ENCODE results near the gene HIGD2B.
"Not testable (repeated sequence)": the region's sequence is repeated elsewhere in the genome, so short reads cannot be mapped to it uniquely, and the experiment has no call there.

DNA sequence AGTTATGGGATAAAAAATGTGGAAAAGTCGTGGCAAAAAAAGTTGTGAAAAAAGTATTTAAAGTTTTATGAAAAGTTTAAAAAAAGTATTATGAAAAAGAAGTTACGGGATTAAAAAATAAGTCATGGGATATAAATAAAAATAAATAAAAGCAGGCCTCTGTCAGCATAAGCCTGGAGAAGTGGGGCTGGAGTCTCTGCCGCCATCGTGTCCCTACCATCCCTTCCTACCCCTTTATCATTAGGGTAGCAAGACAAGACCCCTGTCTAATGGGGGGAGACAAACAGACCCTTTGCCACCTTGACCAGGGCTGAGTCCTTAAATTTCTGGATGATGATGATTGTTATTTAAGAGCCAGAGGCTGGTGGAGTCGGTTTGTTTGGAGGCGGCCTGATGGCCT, 16.2 kb downstream of the HIGD2B start:
- TF ChIP-seq, protein P1, sequence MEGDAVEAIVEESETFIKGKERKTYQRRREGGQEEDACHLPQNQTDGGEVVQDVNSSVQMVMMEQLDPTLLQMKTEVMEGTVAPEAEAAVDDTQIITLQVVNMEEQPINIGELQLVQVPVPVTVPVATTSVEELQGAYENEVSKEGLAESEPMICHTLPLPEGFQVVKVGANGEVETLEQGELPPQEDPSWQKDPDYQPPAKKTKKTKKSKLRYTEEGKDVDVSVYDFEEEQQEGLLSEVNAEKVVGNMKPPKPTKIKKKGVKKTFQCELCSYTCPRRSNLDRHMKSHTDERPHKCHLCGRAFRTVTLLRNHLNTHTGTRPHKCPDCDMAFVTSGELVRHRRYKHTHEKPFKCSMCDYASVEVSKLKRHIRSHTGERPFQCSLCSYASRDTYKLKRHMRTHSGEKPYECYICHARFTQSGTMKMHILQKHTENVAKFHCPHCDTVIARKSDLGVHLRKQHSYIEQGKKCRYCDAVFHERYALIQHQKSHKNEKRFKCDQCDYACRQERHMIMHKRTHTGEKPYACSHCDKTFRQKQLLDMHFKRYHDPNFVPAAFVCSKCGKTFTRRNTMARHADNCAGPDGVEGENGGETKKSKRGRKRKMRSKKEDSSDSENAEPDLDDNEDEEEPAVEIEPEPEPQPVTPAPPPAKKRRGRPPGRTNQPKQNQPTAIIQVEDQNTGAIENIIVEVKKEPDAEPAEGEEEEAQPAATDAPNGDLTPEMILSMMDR (IDR thresholded peaks at IDR 0.05), result not testable (repeated sequence)
- not testable (repeated sequence) for TF ChIP-seq POLR2A (IDR thresholded peaks at IDR 0.05)

Data from adrenal gland (tissue), 5 donors.